ENCODE results near the gene AKAP7.

DNA sequence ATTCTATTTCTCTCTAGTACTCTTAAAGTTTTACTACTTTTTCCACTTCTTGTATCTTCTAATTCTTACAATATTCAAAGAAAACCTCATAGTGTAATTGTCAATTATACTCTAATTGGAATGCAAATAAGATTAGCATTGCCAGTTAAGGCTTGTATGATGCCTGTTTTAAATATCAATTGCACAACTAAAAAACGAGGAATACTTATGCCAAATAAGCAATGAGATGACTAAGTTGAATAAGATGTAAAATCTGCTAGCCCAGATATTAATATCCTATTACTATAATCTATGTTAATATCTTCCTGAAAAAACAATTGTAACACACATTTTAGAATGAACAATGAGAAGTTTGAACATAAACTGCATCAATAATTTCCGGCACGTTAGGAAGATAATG lies 13.3 kb upstream of the AKAP7 start:
- TF ChIP-seq POLR2A (IDR thresholded peaks at IDR 0.05) (no peak), EP300 (IDR thresholded peaks at IDR 0.05) (no peak)
- TF ChIP-seq, protein P1, sequence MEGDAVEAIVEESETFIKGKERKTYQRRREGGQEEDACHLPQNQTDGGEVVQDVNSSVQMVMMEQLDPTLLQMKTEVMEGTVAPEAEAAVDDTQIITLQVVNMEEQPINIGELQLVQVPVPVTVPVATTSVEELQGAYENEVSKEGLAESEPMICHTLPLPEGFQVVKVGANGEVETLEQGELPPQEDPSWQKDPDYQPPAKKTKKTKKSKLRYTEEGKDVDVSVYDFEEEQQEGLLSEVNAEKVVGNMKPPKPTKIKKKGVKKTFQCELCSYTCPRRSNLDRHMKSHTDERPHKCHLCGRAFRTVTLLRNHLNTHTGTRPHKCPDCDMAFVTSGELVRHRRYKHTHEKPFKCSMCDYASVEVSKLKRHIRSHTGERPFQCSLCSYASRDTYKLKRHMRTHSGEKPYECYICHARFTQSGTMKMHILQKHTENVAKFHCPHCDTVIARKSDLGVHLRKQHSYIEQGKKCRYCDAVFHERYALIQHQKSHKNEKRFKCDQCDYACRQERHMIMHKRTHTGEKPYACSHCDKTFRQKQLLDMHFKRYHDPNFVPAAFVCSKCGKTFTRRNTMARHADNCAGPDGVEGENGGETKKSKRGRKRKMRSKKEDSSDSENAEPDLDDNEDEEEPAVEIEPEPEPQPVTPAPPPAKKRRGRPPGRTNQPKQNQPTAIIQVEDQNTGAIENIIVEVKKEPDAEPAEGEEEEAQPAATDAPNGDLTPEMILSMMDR (IDR thresholded peaks at IDR 0.05), result no peak
